Astrocyte of the hippocampus (primary cell): ENCODE measurements around the gene NFE2.

Experiments used
- DNase-seq: peaks from one replicate; pipeline ENCODE4 v3.0.0; 2011; ENCODE audit warnings: low read depth, low spot score

The NFE2 gene

DNA sequence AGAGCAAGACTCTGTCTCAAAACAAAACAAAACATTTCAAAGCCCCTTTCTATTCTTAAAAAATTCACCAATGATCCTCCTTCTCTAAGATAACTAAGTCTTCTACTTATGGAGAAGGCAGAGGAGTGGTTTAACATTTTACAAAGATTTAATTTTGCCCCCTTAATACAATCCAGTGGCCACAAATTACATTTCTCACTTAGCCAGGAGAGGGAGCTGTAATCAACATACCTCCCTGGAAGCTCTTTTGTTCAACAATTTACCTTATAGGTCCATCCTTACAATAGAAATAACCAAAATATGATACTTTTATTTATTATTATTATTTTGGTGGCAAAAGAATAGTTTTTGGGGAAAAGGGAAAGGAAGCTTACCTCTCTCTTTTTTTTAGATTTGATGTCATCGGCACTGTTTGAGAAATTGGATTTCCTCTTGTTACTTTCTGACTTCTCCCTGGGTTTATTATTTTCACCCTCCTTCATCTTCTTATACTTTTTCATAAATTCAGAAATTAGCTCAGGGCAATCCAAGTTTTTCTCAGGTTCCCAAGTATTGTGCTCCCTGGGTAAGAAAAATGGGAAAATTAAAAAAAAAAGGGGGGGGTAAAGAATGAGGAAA lies 49.0 kb downstream of the NFE2 start:
- peak; percentile 64 for DNase-seq

- DNase-seq, result no peak
These were observed 51.3 kb downstream of the NFE2 start for GRCh38 chr12:54249489-54249888.

- DNase-seq, result no peak
These were observed 54.7 kb downstream of the NFE2 start for GRCh38 chr12:54246011-54246641.
